T-helper 17 cell (primary cell): ENCODE measurements around the gene EMILIN3. TPM values are rescaled to one million over a fixed set of nuclear protein-coding genes. Genes with fewer than 3 reads are reported as not detected.

Experiments
- ATAC-seq: fragments of 150-1000 bp; cut with Tn5 transposase; 2 replicates; pipeline ENCODE4 v1.10.0; 2021; ENCODE audit warnings: mild to moderate bottlenecking, moderate library complexity
- DNase-seq, 3 donors: peaks; one replicate each; pipeline versions ENCODE4 v3.0.0 to v3.0.0-alpha.2; 2020 to 2021
- H3K9me3 ChIP-seq: one replicate; pipeline ENCODE4 v1.7.0; 2013; ENCODE audit warnings: low read length, mild to moderate bottlenecking; ENCODE audit not compliant: control insufficient read depth, poor library complexity, severe bottlenecking
- H3K27ac Mint-ChIP-seq: one replicate; pipeline ENCODE4 v1.8.0; 2022; ENCODE audit warnings: mild to moderate bottlenecking, moderate library complexity, mixed read lengths
- H3K27me3 Mint-ChIP-seq: one replicate; pipeline ENCODE4 v1.8.0; 2022; ENCODE audit warnings: mixed read lengths
- H3K36me3 Mint-ChIP-seq: one replicate; pipeline ENCODE4 v1.8.0; 2022; ENCODE audit warnings: low read depth, mixed read lengths
- H3K4me1 Mint-ChIP-seq: one replicate; pipeline ENCODE4 v1.8.0; 2022; ENCODE audit warnings: mild to moderate bottlenecking, mixed read lengths
- H3K4me3 Mint-ChIP-seq: one replicate; pipeline ENCODE4 v1.8.0; 2022; ENCODE audit warnings: mild to moderate bottlenecking, moderate library complexity, mixed read lengths
- total RNA-seq, 4 donors: library from RNA in 2 of 4; stranded (reverse) in 2 of 4; gene quantifications; one replicate each; pipeline ENCODE4 v1.2.3 and lab custom pipeline; 2022 to 2026

The EMILIN3 gene
- total RNA-seq (not detected), total RNA-seq (lab: John Stamatoyannopoulos, UW) (0 reads per million in 2 donors)

GRCh38 chr20:41366546-41367392, at the start of gene EMILIN3:
TSS of gene EMILIN3 (minus strand) at chr20:41366818. CDS start at chr20:41366634, 184 bp downstream.
- peaks cover 4% of the 10 kb centered on the region for H3K4me1 Mint-ChIP-seq
- peak within 1 kb of the TSS; percentile 80 for H3K4me3 Mint-ChIP-seq
- H3K36me3 Mint-ChIP-seq: peaks cover 9% of the 10 kb centered on the region
- DNase-seq (no peak), ATAC-seq (no peak)
- no peaks in the 10 kb centered on the region for H3K9me3 ChIP-seq
- peaks cover 42% of the 10 kb centered on the region for H3K27me3 Mint-ChIP-seq
- H3K27ac Mint-ChIP-seq: peak within 1 kb of the TSS; percentile 37

- H3K4me3 Mint-ChIP-seq: no peak overlapping the region
- H3K27me3 Mint-ChIP-seq: no peaks in the 10 kb centered on the region
- peaks cover 26% of the 10 kb centered on the region for H3K4me1 Mint-ChIP-seq
- H3K27ac Mint-ChIP-seq: peak overlapping the region; percentile 78
- H3K36me3 Mint-ChIP-seq: peaks cover 24% of the 10 kb centered on the region
- DNase-seq: no peak
- no peaks in the 10 kb centered on the region for H3K9me3 ChIP-seq
- ATAC-seq: no peak
Observed at GRCh38 chr20:41415191-41415590, 48.6 kb upstream of the EMILIN3 start.

GRCh38 chr20:41413169-41413568, 46.6 kb upstream of the EMILIN3 start:
- Mint-ChIP-seq H3K36me3 (peaks cover 23% of the 10 kb centered on the region), H3K4me3 (no peak overlapping the region), H3K4me1 (peaks cover 38% of the 10 kb centered on the region), H3K27ac (peak overlapping the region; percentile 78), H3K27me3 (no peaks in the 10 kb centered on the region)
- H3K9me3 ChIP-seq: no peaks in the 10 kb centered on the region
- ATAC-seq (no peak), DNase-seq (no peak)

- Mint-ChIP-seq H3K4me1 (peaks cover 38% of the 10 kb centered on the region), H3K36me3 (peaks cover 21% of the 10 kb centered on the region), H3K27me3 (no peaks in the 10 kb centered on the region), H3K27ac (peak overlapping the region; percentile 78), H3K4me3 (no peak overlapping the region)
- no peaks in the 10 kb centered on the region for H3K9me3 ChIP-seq
- DNase-seq: no peak
- ATAC-seq: no peak
Observed at GRCh38 chr20:41412324-41413120, 45.9 kb upstream of the EMILIN3 start.

GRCh38 chr20:41411391-41411847, 44.8 kb upstream of the EMILIN3 start:
- H3K4me1 Mint-ChIP-seq: peaks cover 38% of the 10 kb centered on the region
- peaks cover 23% of the 10 kb centered on the region for H3K36me3 Mint-ChIP-seq
- no peaks in the 10 kb centered on the region for H3K9me3 ChIP-seq
- no peak for DNase-seq
- ATAC-seq: no peak
- no peak overlapping the region for H3K4me3 Mint-ChIP-seq
- no peak overlapping the region for H3K27ac Mint-ChIP-seq
- no peaks in the 10 kb centered on the region for H3K27me3 Mint-ChIP-seq

GRCh38 chr20:41408986-41409385, 42.4 kb upstream of the EMILIN3 start:
- Mint-ChIP-seq H3K4me3 (no peak overlapping the region), H3K4me1 (peaks cover 37% of the 10 kb centered on the region), H3K27ac (peak overlapping the region; percentile 65), H3K27me3 (no peaks in the 10 kb centered on the region), H3K36me3 (peaks cover 15% of the 10 kb centered on the region)
- DNase-seq (no peak), ATAC-seq (no peak)
- no peaks in the 10 kb centered on the region for H3K9me3 ChIP-seq

GRCh38 chr20:41408156-41408794, 41.7 kb upstream of the EMILIN3 start:
- ATAC-seq (peak; percentile 45), DNase-seq (no peak)
- H3K9me3 ChIP-seq: no peaks in the 10 kb centered on the region
- H3K36me3 Mint-ChIP-seq: peaks cover 13% of the 10 kb centered on the region
- peak overlapping the region; percentile 65 for H3K27ac Mint-ChIP-seq
- H3K4me1 Mint-ChIP-seq: peaks cover 30% of the 10 kb centered on the region
- peak overlapping the region; percentile 2 for H3K4me3 Mint-ChIP-seq
- H3K27me3 Mint-ChIP-seq: no peaks in the 10 kb centered on the region

GRCh38 chr20:41407607-41408006, 41.0 kb upstream of the EMILIN3 start:
- no peaks in the 10 kb centered on the region for H3K27me3 Mint-ChIP-seq
- ATAC-seq (no peak), DNase-seq (no peak)
- no peaks in the 10 kb centered on the region for H3K9me3 ChIP-seq
- H3K4me3 Mint-ChIP-seq: no peak overlapping the region
- peak overlapping the region; percentile 21 for H3K27ac Mint-ChIP-seq
- peaks cover 14% of the 10 kb centered on the region for H3K36me3 Mint-ChIP-seq
- peaks cover 30% of the 10 kb centered on the region for H3K4me1 Mint-ChIP-seq

GRCh38 chr20:41406896-41407444, 40.4 kb upstream of the EMILIN3 start:
- ATAC-seq (no peak), DNase-seq (no peak)
- Mint-ChIP-seq H3K27me3 (no peaks in the 10 kb centered on the region), H3K4me3 (no peak overlapping the region), H3K27ac (peak overlapping the region; percentile 39), H3K4me1 (peaks cover 25% of the 10 kb centered on the region), H3K36me3 (peaks cover 14% of the 10 kb centered on the region)
- no peaks in the 10 kb centered on the region for H3K9me3 ChIP-seq

GRCh38 chr20:41406353-41406752, 39.7 kb upstream of the EMILIN3 start:
- no peak for DNase-seq
- Mint-ChIP-seq H3K27ac (peak overlapping the region; percentile 39), H3K4me3 (no peak overlapping the region), H3K36me3 (peaks cover 14% of the 10 kb centered on the region), H3K4me1 (peaks cover 23% of the 10 kb centered on the region), H3K27me3 (no peaks in the 10 kb centered on the region)
- ATAC-seq: no peak
- no peaks in the 10 kb centered on the region for H3K9me3 ChIP-seq

GRCh38 chr20:41405436-41405835, 38.8 kb upstream of the EMILIN3 start:
- H3K9me3 ChIP-seq: no peaks in the 10 kb centered on the region
- H3K36me3 Mint-ChIP-seq: peaks cover 10% of the 10 kb centered on the region

GRCh38 chr20:41403604-41404003, 37.0 kb upstream of the EMILIN3 start:
- H3K4me3 Mint-ChIP-seq: no peak overlapping the region
- H3K27ac Mint-ChIP-seq: no peak overlapping the region
- no peaks in the 10 kb centered on the region for H3K27me3 Mint-ChIP-seq
- peaks cover 4% of the 10 kb centered on the region for H3K4me1 Mint-ChIP-seq
- H3K36me3 Mint-ChIP-seq: peaks cover 10% of the 10 kb centered on the region
- no peak for DNase-seq
- H3K9me3 ChIP-seq: no peaks in the 10 kb centered on the region
- no peak for ATAC-seq

More at GRCh38 chr20:41405436-41405835, 38.8 kb upstream of the EMILIN3 start:
- Mint-ChIP-seq H3K4me1 (peaks cover 17% of the 10 kb centered on the region), H3K27me3 (no peaks in the 10 kb centered on the region), H3K4me3 (no peak overlapping the region), H3K27ac (peak overlapping the region; percentile 69)
- ATAC-seq (no peak), DNase-seq (no peak)

- Mint-ChIP-seq H3K4me3 (no peak overlapping the region), H3K27ac (no peak overlapping the region), H3K36me3 (peaks cover 2% of the 10 kb centered on the region), H3K4me1 (no peaks in the 10 kb centered on the region), H3K27me3 (no peaks in the 10 kb centered on the region)
- no peak for DNase-seq
- ATAC-seq: no peak
- H3K9me3 ChIP-seq: no peaks in the 10 kb centered on the region
Observed at GRCh38 chr20:41398408-41398807, 31.8 kb upstream of the EMILIN3 start.
